Neural crest cell (in vitro differentiated cells): ENCODE measurements around the gene STK25. TPM values are rescaled to one million over a fixed set of nuclear protein-coding genes. Genes with fewer than 3 reads are reported as not detected.

Experiments used
- DNase-seq: peaks from one replicate; pipeline ENCODE4 v3.0.0; 2021; ENCODE audit warnings: low read depth, mixed read lengths, low spot score
- H3K27ac Mint-ChIP-seq: one replicate; pipeline ENCODE4 v1.8.0; 2021; ENCODE audit warnings: mild to moderate bottlenecking, mixed read lengths; ENCODE audit not compliant: unreplicated experiment
- H3K27me3 Mint-ChIP-seq: 2 replicates; pipeline ENCODE4 v1.8.0; 2021; ENCODE audit warnings: low read depth, mild to moderate bottlenecking, mixed read lengths
- H3K36me3 Mint-ChIP-seq: 2 replicates; pipeline ENCODE4 v1.8.0; 2021; ENCODE audit warnings: low read depth, mild to moderate bottlenecking, mixed read lengths
- H3K4me1 Mint-ChIP-seq: 2 replicates; pipeline ENCODE4 v1.8.0; 2021; ENCODE audit warnings: mixed read lengths
- H3K4me3 Mint-ChIP-seq: one replicate; pipeline ENCODE4 v1.8.0; 2021; ENCODE audit warnings: mild to moderate bottlenecking, mixed read lengths
- H3K9me3 Mint-ChIP-seq: 2 replicates; pipeline ENCODE4 v1.8.0; 2021; ENCODE audit warnings: mixed read lengths
- CTCF ChIP-seq: fragments of 200-600 bp; sonication (generic); conservative IDR thresholded peaks from 2 replicates; pipeline ENCODE4 v1.5.0; 2021; ENCODE audit warnings: antibody characterized with exemption, mild to moderate bottlenecking
- total RNA-seq: library from RNA; stranded (reverse); gene quantifications from 2 replicates; pipeline ENCODE4 v1.2.1, GENCODE V29; 2021

STK25 gene
- total RNA-seq, 1 donor from 2014 or later, result 223 TPM

GRCh38 chr2:241503776-241504392 lies 4.5 kb downstream of the STK25 start:
- Mint-ChIP-seq H3K36me3 (no peaks in the 10 kb centered on the region), H3K9me3 (no peaks in the 10 kb centered on the region), H3K4me3 (peak overlapping the region; percentile 65), H3K27me3 (no peaks in the 10 kb centered on the region), H3K27ac (no peak overlapping the region), H3K4me1 (peaks cover 8% of the 10 kb centered on the region)
- no peak for DNase-seq
- TF ChIP-seq CTCF, result no peak

GRCh38 chr2:241502281-241502680 lies 6.1 kb downstream of the STK25 start:
- no peak for DNase-seq
- H3K4me3 Mint-ChIP-seq, result no peak overlapping the region
- H3K4me1 Mint-ChIP-seq, result peaks cover 7% of the 10 kb centered on the region
- H3K27me3 Mint-ChIP-seq, result no peaks in the 10 kb centered on the region
- no peak overlapping the region for H3K27ac Mint-ChIP-seq
- no peaks in the 10 kb centered on the region for H3K9me3 Mint-ChIP-seq
- H3K36me3 Mint-ChIP-seq, result no peaks in the 10 kb centered on the region
- TF ChIP-seq CTCF, result no peak

- no peak overlapping the region for H3K27ac Mint-ChIP-seq
Measured at GRCh38 chr2:241501551-241501950, 6.8 kb downstream of the STK25 start.

GRCh38 chr2:241501099-241501541 lies 7.3 kb downstream of the STK25 start:
- Mint-ChIP-seq H3K4me3 (no peak overlapping the region), H3K9me3 (no peaks in the 10 kb centered on the region), H3K27ac (no peak overlapping the region), H3K36me3 (no peaks in the 10 kb centered on the region), H3K27me3 (no peaks in the 10 kb centered on the region), H3K4me1 (no peaks in the 10 kb centered on the region)
- no peak for TF ChIP-seq CTCF
- no peak for DNase-seq

More at GRCh38 chr2:241501551-241501950, 6.8 kb downstream of the STK25 start:
- no peaks in the 10 kb centered on the region for H3K27me3 Mint-ChIP-seq
- H3K4me1 Mint-ChIP-seq, result no peaks in the 10 kb centered on the region
- H3K4me3 Mint-ChIP-seq, result no peak overlapping the region
- DNase-seq, result no peak
- H3K36me3 Mint-ChIP-seq, result no peaks in the 10 kb centered on the region
- no peaks in the 10 kb centered on the region for H3K9me3 Mint-ChIP-seq
- TF ChIP-seq CTCF, result no peak

GRCh38 chr2:241500431-241500975 lies 7.9 kb downstream of the STK25 start:
- no peaks in the 10 kb centered on the region for H3K4me1 Mint-ChIP-seq
- no peaks in the 10 kb centered on the region for H3K36me3 Mint-ChIP-seq
- no peak overlapping the region for H3K27ac Mint-ChIP-seq
- no peak for TF ChIP-seq CTCF
- H3K27me3 Mint-ChIP-seq, result no peaks in the 10 kb centered on the region
- H3K9me3 Mint-ChIP-seq, result no peaks in the 10 kb centered on the region
- DNase-seq, result no peak
- H3K4me3 Mint-ChIP-seq, result no peak overlapping the region
